Choroid plexus epithelial cell (primary cell): Measurements from ENCODE around the gene KRTAP10-11.
"Not testable (repeated sequence)": the region's sequence is repeated elsewhere in the genome, so short reads cannot be mapped to it uniquely, and the experiment has no call there.

ENCODE experiments used
- DNase-seq: peaks from one replicate; pipeline ENCODE4 v3.0.0-alpha.2; 2010; ENCODE audit warnings: low read depth
- H3K4me3 ChIP-seq: 2 replicates; pipeline ENCODE4 v1.5.1; 2011; ENCODE audit warnings: low read depth, mild to moderate bottlenecking, control low read depth, low read length, moderate library complexity
- CTCF ChIP-seq: conservative IDR thresholded peaks from 2 replicates; pipeline ENCODE4 v1.5.1; 2011; ENCODE audit warnings: low read depth, mild to moderate bottlenecking, control low read depth, inconsistent platforms, low read length, moderate library complexity

The KRTAP10-11 gene

DNA sequence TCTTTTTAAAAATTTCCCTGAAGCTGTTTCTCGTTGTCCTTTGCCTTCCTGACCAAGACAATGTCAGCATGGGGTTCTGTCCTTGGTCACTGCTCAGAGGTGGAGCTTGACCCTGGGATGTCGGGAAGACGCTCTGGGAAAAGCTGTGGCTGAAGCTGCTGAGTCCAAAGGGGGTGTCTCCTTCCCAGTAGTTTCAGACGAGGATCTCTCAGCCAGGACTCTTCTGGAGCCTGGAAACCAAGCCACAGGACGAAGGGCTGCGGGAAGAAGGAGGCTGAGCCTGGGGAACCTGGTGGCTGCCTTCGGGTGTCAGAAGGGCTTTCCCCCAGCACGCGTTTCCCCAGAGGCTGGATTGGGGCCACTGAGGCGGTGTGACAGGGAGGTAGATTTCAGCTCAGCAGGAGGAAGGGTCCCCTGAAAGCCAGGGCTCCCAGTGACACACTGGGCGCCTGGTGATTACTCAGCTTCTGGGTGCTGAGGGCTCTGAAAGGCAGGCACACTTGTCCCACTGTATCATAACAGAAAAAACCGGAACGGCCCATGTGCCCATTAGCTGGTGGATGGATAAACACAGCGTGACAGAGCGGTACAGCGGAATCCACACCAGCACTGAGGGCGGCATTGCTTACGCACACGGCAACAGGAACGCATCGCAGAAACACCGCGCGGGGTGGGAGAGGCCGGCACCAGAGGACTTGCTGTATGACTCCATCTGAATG lies 40.8 kb downstream of the KRTAP10-11 start:
- no peak overlapping the region for H3K4me3 ChIP-seq
- TF ChIP-seq CTCF, result no peak
- no peak for DNase-seq

- no peak for TF ChIP-seq CTCF
- no peak overlapping the region for H3K4me3 ChIP-seq
- no peak for DNase-seq
Measured at GRCh38 chr21:44687671-44688070, 41.5 kb downstream of the KRTAP10-11 start.

DNA sequence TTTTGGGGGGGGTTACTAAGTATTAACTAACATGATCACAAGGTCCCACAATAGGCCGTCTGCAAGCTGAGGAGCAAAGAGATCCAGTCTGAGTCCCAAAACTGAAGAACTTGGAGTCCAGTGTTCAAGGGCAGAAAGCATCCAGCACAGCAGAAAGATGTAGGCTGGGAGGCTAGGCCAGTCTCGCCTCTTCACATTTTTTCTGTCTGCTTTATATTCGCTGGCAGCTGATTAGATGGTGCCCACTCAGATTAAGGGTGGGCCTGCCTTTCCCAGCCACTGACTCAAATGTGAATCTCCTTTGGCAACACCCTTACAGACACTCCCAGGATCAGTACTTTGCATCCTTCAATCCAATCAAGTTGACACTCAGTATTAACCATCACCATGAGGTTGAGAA lies 43.5 kb downstream of the KRTAP10-11 start:
- not testable (repeated sequence) for DNase-seq, H3K4me3 ChIP-seq

DNA sequence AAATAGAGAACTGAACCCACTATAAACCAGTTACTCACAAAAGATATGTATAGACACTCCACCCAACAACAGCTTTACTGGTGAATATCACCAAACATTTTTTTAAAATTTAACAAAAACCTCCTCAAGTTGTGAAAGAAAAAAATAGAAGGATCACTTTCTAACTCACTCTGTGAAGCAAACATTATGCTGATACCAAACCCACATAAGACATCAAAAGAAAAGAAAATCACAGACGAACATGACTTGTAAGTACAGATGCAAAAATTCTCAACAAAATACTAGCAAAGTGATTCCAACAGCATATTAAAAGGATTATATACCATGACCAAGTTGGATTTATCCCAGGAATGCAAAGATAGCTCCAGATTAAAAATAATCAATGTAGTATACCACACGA lies 45.5 kb downstream of the KRTAP10-11 start:
- no peak for TF ChIP-seq CTCF
- DNase-seq, result no peak
- no peak overlapping the region for H3K4me3 ChIP-seq

GRCh38 chr21:44692798-44693512 lies 46.7 kb downstream of the KRTAP10-11 start:
- no peak for DNase-seq
- TF ChIP-seq CTCF, result no peak
- H3K4me3 ChIP-seq, result no peak overlapping the region

DNA sequence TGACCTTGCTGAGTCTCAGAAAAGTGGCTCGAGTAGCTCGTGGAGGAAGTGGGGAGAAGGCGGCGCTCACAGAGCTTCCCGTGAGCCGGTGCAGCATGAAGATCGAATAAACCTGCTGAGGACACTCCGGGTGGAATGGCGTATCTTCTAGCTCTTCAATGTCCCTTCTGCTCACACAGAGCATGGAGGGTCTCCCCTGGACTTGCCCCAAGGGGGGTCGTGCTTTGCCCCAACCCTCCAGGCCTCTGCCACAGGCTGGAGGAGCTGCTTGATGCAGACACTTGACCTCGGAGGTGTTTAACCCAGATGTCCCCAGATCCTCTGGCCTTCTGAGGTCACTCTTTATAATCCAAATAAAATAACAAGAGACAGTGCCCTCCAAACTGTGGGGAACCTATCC lies 48.6 kb downstream of the KRTAP10-11 start:
- DNase-seq, result no peak
- no peak overlapping the region for H3K4me3 ChIP-seq
- TF ChIP-seq CTCF, result no peak

- H3K4me3 ChIP-seq, result no peak overlapping the region
- DNase-seq, result no peak
- TF ChIP-seq CTCF, result no peak
Measured at GRCh38 chr21:44695184-44695583, 49.0 kb downstream of the KRTAP10-11 start.
